Globus pallidus (tissue), 1 donor: ENCODE measurements around the gene ZNF581.

Source experiments
- DNase-seq: peaks from one replicate; pipeline ENCODE4 v3.0.0-alpha.2; 2015; ENCODE audit warnings: low spot score

Gene ZNF581

DNA sequence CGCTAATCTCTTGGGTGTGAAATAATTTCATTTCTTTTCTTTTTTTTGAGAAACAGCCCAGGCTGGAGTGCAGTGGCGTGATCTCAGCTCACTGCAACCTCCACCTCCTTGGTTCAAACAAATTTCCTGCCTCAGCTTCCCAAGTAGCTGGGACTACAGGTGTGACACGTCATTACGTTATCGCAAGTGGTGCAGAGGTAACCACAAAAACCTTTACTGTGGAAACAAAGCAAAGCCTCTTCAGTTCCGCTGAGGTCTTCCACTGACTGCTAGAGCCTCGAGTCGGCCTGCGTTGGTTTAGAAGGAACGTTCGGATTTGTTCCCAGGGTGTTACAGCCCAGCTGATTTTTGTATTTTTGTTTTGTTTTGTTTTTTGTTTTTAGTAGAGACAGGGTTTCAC, 17.1 kb upstream of the ZNF581 start:
- DNase-seq = no peak

DNA sequence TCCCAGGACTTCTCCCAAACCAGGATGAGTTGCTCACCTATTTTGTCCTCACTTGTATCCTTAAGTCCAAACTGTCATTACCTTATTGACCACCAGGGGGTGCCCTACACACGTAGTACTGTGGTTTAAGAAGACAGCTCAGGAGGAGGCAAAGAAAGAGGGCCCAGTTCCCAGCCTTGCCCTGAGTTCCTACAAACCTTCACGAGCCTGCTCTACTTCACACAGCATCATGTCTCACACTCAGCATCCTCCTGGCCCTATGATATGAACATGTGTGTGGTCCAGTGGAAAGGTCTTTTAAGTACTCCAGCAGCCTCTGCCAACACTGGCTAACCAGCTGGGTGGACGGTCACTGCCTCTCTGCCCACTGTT, 11.0 kb upstream of the ZNF581 start:
- DNase-seq = peak; percentile 90

GRCh38 chr19:55633861-55634260, 9.6 kb upstream of the ZNF581 start:
- DNase-seq = no peak

DNA sequence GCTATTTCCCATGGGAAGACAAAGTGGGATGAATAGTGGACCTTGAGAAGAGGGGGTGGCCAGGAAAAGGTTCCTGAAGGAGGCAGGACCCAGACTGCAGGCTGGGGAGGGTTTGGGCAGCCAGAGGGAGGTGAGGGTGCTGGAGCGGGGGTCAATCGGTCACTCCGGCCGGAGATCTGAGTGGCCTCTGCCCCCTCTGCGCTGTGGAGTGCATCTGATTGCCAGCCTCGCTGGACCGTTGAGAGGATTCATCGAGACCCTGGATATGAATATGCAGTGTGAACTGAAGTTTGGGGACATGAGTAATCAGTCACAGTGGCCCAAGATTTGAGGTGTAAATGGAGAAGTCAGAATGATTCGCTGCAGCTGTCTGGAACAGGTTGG, 8.1 kb upstream of the ZNF581 start:
- DNase-seq = no peak

DNA sequence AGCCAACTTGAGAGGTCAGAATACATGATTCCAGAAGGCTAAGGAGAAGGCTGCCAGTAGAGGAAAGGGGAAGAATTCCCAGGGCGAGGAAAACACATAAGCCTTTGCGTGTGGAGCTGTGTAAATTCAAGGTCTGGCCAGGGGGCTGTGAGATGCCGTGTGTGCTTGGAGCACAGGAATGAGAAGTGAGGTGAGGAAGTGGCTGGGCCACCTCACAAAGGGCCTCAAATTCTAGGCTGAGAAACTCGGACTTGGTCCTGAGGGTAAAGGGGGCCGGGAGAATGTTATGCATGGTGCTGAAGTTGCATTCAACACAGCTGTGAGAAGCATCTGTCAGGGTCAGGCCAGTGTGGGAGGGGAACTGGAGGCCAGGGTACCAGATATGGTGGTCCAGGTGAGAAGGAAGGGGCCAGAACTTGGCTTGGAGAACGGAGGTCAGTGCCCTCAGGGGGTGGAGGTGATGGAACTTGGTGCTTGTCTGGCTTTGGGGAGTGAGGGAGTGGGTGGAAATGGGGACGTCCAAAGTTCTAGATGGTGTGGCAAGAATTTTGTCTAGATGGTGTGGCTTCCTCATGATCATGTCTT, 7.5 kb upstream of the ZNF581 start:
- DNase-seq = no peak

DNA sequence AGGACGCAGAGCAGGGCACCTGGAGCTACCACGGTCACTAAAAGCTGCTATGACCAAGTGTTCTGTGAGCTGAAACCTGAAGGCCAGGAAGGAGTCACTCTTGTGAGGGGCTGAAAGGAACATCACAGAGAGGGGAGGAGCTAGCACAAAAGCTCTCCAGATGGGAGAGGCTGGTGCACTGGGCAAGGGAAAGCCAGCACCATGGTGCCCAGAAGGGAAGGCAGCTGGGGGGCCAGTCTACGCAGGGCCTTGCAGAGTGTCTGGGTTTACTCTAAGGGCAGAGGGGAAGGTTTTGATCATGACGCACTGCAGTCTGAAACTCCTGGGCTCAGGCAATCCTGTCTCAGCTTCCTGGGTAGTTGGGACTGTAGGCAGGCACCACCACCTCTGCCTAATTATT, 6.7 kb upstream of the ZNF581 start:
- no peak for DNase-seq

DNA sequence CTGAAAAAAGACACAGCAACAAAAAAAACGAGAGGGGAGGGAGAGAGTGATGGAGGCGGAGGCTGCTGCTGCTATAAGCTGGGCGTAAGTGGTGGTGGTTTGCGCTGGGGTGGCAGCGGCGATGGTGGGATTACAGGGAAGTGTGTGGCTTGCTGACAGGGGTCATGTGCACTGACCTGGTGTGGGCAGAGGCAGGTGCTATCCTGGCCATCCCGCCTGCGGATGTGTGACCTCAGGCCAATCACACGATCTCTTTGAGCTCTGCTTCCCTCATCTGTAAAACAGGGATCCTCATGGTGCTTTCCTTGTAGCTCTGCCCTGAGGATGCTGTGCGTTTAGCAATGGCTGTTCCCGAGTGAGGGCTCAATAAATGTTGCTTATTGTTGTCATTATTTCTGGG, 5.9 kb upstream of the ZNF581 start:
- no peak for DNase-seq

DNA sequence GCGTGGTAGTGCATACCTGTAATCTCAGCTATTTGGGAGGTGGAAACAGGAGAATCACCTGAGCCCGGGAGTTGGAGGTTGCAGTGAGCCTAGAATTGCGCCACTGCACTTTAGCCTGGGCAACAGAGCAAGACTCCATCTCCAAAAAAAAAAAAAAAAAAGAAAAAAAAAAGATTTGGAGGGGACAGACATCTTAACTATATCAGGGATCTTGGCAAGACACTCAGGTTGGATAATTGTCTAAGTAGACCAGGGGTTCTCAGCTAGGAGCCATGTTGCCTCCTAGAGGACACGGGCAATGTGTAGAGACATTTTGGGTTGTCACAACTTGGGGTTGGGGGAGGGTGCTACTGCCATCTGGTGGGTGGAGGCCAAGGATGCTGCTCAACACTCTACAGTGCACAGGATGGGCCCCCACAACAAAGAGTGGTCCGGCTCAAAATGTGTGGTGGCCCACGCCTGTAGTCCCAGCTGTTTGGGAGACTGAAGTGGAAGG, 4.5 kb upstream of the ZNF581 start:
- DNase-seq = no peak

- DNase-seq = peak; percentile 46
These were observed 3.3 kb upstream of the ZNF581 start for GRCh38 chr19:55640043-55640576.

- DNase-seq = peak; percentile 48
These were observed 2.6 kb upstream of the ZNF581 start, which contains the start of gene ZNF580 for GRCh38 chr19:55640577-55641425. Gene ZNF580 (plus strand): TSS chr19:55641002. CDS start chr19:55642509, 1,507 bp downstream.

DNA sequence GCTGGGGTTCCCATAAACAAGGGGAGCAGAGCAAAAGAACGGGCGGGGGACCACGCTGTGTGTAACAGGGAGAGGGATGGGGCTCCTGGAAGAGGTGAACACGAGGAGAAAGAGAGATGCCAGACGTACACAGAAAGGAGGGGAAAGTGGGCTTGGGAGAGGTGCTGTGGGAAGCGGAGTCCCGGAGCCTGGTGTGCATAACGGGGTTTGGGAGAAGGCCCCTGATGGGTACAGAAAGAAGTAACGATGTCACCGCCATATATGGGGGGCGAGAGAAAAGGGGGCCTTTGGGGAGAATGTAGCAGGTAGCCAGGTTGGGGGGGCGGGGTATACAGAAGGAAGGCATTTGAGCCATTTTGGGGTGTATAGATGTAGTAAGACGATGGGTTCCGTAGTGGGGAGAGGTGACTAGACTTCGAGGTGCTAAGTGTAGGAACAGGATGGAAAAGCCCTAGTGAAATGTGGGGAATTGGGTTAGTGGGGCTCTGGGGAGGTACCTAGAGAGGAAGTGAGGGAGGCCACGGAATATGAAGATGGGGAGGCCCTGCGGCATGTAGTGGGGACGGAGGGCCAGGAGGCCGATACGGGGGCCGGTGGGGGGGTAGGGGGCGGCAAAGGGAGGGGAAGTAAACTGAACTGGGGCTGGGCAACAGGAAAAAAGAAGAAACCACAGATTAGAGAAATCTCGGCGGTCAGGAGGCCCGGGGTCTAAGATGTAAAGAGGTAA, 1.9 kb upstream of the ZNF581 start:
- DNase-seq = no peak

DNA sequence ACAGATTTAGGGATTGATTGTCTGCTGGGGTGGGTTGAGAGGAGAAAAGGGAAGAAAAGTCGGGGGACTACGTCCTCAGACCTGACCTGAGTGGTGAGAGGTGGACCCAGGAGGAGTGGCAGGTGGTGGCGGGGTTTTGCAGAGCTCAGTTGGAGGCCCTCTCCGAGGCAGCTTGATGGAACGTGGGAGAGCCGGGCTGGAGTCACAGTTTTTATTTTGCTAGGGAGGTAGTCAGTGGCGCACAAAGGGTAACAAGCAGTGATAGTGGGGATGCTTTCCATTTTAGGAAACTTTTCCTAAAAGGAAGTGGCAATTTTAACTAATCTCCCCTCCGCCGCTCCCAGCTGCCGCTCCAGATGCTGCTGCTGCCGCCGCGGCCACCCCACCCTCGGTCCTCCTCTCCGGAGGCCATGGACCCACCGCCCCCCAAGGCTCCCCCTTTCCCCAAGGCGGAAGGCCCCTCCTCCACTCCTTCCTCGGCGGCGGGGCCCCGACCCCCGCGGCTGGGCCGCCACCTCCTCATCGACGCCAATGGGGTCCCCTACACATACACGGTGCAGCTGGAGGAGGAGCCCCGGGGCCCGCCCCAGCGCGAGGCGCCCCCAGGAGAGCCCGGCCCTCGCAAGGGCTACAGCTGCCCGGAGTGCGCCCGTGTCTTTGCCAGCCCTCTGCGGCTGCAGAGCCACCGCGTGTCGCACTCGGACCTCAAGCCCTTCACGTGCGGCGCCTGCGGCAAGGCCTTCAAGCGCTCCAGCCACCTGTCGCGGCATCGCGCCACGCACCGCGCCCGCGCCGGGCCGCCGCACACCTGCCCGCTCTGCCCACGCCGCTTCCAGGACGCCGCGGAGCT, 1.1 kb upstream of the ZNF581 start:
- DNase-seq = no peak

DNA sequence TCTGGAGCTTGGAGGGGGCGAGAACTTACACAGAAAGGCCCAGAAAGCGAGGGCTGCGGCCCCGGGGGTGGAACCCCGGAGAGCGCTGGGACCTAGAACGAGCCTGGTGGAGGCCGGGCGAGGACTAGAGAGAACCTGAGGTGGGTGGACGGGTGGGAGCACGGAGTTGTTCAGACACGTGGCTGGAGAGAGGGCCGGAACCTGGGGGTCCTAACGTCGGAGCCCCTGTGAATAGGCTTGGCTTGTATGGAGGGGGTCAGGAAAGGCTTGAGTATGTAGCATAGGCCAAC, 383 bp downstream of the ZNF581 start:
- no peak for DNase-seq

GRCh38 chr19:55644191-55644833, 863 bp downstream of the ZNF581 start:
- no peak for DNase-seq

DNA sequence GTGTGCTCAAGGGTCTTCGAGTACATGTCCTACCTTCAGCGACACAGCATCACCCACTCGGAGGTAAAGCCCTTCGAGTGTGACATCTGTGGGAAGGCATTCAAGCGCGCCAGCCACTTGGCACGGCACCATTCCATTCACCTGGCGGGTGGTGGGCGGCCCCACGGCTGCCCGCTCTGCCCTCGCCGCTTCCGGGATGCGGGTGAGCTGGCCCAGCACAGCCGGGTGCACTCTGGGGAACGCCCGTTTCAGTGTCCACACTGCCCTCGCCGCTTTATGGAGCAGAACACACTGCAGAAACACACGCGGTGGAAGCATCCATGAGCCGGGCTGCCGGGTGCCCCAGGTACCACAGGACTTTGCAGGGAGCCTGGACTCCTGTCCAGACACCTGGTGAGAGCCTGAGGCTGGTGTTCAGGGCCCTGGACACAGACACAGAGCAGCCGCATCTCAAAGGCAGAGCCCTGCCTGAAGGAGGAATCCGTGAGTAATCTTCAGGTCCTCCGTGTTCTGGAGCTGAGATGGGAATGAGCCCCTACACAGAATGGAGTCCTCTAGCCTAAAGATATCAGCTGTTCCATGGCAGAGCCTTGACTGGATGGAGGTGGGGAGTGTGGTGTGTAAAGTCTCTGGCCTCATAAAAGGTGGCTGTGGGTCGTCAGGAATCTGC, 1.5 kb downstream of the ZNF581 start:
- no peak for DNase-seq

- DNase-seq = no peak
These were observed 2.0 kb downstream of the ZNF581 start for GRCh38 chr19:55645512-55645881.

DNA sequence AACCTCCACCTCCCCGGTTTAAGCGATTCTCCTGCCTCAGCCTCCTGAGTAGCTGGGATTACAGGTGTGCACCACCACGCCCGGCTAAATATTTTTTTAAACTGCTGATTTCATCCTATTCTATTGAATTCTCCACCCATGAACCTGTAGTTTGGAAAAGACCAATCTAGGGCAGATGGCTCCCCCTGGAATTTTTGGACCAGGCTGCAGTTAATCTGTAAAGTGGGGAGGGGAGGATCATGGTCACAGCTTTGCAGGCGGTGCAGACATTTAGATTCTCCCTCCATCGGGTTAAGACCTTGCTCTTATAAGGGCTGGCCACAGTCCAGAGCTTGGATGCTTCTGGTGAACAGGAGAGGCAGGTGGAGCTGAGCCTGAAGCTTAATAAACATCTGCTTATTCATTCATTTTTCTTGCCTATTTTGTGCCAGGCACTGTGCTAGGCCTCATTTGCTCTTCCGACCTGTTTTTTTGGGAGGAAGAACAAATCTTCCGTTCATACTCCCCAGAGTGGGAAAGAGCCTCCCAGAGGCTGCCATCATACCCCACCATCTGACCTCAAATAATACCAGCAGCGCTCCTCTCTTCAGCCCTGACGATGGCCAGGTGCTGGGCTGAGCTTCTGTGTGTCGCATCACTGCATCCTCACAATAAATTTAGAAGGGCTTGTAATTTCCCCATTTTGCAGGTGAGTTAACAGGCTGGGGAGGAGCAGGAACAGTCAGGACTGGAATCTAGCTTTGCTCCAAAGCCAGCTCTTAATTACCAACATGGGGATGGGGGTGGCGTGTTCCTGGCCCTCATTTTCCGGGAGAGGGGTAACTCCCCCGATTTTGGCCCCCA, 3.7 kb downstream of the ZNF581 start:
- no peak for DNase-seq

DNA sequence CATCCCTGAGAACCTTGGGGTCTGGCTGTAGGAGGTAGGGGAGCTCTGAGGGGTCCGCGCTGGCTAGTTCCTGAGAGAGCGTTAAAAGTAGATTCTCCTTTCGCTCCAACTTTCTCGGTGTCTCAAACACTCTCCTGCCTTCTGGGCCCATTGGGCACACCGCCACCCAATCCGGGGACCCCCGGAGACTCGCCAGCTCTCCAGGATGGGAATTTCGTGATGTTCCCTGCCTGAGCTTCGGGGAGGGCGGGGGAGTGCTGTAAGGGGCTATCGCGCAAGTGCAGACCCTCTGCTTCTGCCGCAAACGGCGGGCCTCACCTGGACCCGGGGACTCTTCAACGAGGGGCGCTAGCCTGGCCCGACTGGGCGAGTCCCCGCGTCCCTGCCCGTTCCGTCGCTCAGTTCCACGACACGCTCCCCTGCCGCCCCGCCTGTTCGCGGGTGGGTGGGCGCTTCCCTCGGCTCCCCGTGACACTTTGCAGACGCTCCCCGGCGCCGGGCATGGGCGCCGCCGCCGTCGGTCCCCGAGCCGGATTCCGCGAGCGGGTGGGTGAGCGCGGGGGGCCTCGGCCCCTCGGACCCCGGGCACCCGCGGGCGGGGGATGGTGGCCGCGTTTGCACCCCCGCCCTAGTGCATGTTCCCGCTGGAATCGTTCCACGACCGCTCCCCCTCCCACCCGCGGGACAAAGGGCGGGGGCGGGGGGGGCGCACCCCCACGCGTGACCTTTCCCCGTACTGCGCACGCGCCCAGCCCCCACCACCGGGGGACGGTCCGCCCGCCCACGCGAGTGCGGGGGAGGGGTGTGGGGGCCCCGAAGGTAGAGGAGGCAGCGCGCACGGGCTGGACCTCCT, 4.5 kb downstream of the ZNF581 start, which contains the start of gene CCDC106:
TSS of gene CCDC106 (plus strand) at position 481 of the 853 bp plus-strand sequence. CDS start 835 bp downstream, outside the sequence.
- peak; percentile 59 for DNase-seq
